Stimulated activated CD4-positive, alpha-beta T cell treated with anti-CD3 and anti-CD28 coated beads, Interleukin-4, amount 100 ng/mL, for 24 hours (primary cell): ENCODE data around the gene POLR2B.
"Not testable (repeated sequence)": the region's sequence is repeated elsewhere in the genome, so short reads cannot be mapped to it uniquely, and the experiment has no call there.

Source experiments
- DNase-seq: peaks from one replicate; pipeline ENCODE4 v3.0.0-alpha.2; 2020

POLR2B gene

GRCh38 chr4:56978750-56979303 is at the start of gene POLR2B:
Gene POLR2B, plus strand, starts transcription at chr4:56978896. Its CDS starts 90 bp downstream, at chr4:56978986.
- peak; percentile 93 for DNase-seq

- no peak for DNase-seq
Measured at GRCh38 chr4:56930638-56931037, 48.1 kb upstream of the POLR2B start.

DNA sequence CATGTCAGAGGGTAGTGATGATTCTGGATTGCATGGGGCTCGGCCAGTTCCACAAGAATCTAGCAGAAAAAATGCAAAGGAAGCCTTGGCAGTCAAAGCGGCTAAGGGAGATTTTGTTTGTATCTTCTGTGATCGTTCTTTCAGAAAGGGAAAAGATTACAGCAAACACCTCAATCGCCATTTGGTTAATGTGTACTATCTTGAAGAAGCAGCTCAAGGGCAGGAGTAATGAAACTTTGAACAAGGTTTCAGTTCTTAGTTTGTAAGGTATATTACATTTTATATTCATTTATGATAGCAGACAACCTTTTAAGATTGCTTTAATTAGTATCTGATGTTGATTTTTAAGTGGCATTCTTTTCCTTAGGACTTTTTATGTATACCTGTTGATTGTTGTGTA is 46.8 kb upstream of the POLR2B start:
- no peak for DNase-seq

- DNase-seq, result no peak
Measured at GRCh38 chr4:56937262-56937661, 41.4 kb upstream of the POLR2B start.

DNA sequence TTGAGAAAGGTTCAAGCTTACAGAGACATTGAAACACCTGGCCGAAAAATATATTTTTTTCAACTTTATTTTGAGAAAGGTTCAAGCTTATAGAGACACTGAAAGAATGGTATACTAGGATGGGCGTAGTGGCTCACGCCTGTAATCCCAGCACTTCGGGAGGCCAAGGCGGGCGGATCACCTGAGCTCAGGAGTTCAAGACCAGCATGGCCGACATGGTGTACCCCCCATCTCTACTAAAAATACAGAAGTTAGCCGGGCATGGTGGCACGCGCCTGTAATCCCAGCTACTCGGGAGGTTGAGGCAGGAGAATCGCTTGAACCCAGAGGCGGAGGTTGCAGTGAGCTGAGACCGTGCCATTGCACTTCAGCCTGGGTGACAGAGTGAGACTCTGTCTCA is 38.9 kb upstream of the POLR2B start:
- DNase-seq, result not testable (repeated sequence)

DNA sequence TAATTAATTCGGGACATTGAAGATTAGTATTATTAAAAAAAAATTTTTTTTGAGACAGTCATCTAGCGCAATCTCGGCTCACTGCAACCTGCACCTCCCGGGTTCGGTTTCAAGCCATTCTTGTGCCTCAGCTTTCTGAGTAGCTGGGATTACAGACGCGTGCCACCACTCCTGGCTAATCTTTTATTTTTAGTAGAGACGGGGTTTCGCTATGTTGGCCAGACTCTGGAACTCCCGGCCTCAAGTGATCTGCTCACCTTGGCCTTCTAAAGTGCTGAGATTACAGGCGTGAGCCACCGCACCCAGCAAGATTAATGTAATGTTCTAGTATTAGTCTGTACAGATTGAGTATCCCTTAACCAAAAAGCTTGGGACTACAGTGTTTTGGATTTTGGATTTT is 38.3 kb upstream of the POLR2B start:
- DNase-seq, result no peak

GRCh38 chr4:56940971-56941370 is 37.7 kb upstream of the POLR2B start:
- no peak for DNase-seq

DNA sequence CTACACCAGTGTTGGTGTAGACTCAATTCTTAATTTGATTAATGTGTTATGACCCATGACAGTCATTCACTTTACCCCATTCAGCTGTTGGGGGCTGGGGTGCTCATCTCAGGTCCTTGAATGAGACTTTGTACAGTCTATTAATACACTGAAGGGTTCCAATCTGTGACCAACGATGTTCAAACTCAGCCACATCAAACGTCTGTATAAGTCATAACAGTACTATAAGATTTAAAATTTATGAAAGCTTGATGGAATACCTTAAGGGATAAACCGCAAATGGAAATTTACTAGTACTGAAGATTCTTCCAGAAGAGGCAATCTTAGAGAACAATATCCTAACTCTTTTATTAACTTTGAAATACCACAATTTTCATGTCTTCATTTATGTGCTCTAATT is 37.3 kb upstream of the POLR2B start:
- no peak for DNase-seq

- no peak for DNase-seq
Measured at GRCh38 chr4:56953680-56954520, 24.8 kb upstream of the POLR2B start.

- DNase-seq, result no peak
Measured at GRCh38 chr4:56958111-56958517, 20.6 kb upstream of the POLR2B start.

DNA sequence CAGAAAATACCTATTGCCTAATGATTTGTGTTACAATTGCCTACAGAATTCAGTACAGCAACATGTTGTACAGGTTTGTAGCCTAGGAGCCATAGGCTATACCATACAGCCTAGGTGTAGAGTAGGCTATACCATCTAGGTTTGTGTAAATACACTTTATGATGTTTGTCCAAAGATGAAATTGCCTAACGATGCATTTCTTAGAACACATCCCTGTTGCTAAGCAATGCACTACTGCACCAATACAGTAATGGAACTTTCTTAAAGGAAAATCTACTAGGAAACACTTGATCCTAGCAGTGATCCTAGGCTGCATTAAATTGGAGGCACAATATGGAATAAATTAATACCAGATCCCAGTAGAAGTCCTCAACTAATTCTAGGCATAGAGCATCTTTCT is 19.6 kb upstream of the POLR2B start:
- DNase-seq, result no peak

DNA sequence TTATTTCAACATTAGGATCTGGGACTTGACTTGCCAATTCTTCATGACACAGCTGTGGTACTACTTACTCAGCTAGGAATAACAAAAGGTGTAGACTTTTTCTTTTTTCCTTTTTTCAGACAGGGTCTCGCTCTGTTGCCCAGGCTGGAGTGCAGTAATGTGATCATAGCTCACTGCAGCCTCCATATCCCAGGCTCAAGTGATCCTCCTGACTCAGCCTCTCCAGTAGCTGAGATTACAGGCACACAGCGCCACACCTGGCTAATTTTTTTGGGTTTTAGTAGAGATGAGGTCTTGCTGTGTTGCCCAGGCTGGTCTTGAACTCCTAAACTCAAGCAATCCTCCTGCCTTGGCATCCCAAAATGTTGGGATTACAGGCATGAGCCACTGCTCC is 17.6 kb upstream of the POLR2B start:
- DNase-seq, result no peak

DNA sequence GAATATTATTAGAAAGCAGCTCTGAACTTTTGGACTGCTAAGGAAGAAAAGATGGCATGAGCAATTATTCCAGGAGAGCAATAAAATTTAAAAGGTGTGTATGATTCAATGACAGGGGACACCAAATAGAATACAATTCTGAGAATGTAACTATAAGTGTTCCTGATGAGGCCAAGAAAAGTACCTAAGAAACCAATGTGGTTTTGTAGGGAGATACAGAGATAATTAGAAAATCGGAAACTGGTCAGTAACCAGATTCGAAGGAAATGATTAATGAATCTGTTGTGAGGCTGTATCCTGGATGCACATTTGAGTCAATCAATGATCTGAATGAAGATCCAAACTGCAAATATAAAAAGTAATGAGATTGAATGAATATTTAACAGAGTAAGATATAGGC is 7.3 kb upstream of the POLR2B start:
- no peak for DNase-seq

DNA sequence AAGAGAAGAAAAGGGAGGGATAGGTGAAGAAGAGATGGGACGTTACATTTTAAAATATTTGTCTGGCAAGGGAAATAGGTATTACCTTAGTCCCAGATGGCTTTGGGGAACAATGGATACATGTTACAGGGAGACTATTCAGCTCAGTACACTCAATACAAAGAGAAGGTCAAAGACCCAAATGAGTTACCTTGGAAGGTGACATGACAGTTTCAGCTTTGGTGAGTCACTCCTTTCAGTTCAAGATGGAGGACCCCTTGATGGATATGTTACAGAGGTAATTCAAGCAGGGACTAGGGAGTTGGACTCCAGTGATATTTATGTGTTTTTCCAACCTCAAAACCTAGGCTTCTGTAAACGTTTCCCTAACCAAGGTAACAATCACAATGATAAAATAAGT is 6.3 kb upstream of the POLR2B start:
- no peak for DNase-seq

DNA sequence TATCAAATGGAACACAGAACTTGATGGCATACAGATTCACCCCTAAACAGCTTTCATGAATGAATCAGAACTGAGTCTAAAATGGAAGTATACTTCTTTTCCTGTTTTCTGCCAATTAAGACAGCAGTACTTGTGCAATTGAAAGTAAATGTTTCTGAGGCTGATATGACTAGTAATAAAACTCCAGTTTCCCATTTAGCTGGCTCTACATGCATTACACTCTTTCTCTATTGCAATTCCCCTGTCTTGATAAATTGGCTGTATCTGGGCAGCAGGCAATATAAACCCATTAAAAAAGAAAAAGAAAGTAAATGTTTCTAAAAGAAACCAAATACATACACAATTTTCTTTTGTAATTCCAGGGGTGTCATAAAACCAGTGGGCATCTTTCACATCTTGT is 5.9 kb upstream of the POLR2B start:
- DNase-seq, result no peak

- no peak for DNase-seq
Measured at GRCh38 chr4:56973336-56973735, 5.4 kb upstream of the POLR2B start.

DNA sequence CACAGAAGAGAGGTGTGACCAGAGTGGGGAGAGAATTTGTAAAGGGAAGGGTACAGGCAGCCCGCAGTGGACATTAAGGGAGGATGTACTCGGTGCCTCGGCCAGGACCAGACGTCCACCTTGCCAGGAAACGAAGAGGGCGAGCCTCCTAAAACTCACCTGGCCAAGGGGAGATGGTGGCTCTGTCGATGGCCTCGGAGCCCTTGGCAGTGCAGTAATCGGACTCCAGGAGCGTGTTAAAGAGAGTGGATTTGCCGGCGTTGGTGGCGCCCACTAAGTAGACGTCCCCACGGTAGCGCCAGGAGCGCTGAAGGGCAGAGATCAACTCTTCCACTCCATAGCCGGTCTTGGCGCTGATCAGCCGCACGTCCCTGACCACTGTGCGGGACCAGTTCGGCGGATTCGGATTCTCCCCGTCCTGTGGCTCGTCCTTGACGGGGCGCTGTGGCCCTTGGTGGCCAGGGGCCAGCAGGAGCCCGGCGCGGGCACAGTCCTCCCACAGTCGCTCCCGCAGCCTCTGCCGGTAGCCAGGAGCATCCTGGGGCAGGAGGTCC is 2.3 kb upstream of the POLR2B start:
- DNase-seq, result no peak

GRCh38 chr4:56976837-56977320 is 1.8 kb upstream of the POLR2B start:
- peak; percentile 48 for DNase-seq

GRCh38 chr4:56977321-56978012 is 1.2 kb upstream of the POLR2B start, which contains the start of gene NOA1:
Gene NOA1, minus strand, starts transcription at chr4:56977606. Its CDS starts 21 bp downstream, at chr4:56977585.
- DNase-seq, result peak; percentile 97

DNA sequence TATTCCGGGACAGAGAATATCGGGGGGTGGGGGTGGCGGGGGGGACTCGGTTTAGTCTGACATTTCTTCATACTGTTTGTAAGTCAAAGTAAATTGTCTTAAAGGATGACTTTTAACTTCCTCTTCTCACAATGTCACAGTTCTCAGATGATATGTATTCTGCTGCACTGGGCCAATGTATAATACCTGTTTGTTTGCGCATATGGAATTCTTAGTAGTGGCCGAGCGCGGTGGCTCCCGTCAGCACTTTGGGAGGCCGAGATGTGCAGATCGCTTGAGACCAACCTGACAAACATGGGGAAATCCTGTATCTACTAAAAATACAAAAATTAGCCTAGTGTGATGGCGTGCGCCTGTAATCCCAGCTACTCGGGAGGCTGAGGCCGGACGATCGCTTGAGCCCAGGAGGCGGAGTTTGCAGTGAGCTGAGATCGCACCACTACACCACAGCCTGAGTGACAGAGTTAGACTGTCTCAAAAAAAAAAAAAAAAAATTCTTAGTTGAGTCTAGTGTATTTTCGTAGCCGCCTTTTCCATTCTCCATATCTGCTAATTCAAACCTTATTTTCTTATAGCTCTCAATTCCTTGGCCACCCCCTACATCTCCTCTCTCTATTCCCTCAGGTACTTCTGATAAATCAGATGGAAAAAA is 851 bp downstream of the POLR2B start:
- peak; percentile 52 for DNase-seq

GRCh38 chr4:56981795-56982201 is 3.1 kb downstream of the POLR2B start:
- no peak for DNase-seq

- DNase-seq, result no peak
Measured at GRCh38 chr4:56986192-56986591, 7.5 kb downstream of the POLR2B start.

DNA sequence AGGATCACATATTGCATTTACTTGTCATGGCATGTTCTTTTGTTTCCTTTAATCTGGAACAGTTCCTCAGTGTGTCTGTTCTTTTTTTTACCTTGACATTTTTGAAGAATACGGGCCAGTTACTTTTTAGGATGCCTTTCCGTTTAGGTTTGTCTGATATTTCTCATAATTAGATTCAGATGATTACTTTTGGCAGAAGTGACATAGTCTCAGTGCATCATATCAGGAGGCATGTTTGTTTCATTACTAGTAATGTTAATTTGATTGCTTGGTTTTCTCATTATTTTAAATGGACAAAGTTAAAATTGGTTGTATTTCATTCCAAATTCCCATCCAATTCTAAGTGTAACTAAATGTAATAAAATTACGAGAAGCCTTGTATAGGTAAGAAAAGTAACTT is 8.3 kb downstream of the POLR2B start:
- DNase-seq, result no peak
